ENCODE results near the gene HDAC10. TPM values are rescaled to one million over a fixed set of nuclear protein-coding genes. Genes with fewer than 3 reads are reported as not detected.
A peak's percentile ranks its signal among the peaks of the same experiment; 100 is the strongest.

Gene HDAC10
- total RNA-seq = 10 to 100 TPM; 66.4 to 67.5 TPM

GRCh38 chr22:50250555-50251476, at the start of gene HDAC10:
HDAC10 (minus strand) TSS chr22:50251265; CDS start chr22:50251032, 233 bp downstream.
- Mint-ChIP-seq H3K4me3 (peak within 1 kb of the TSS; percentile 71), H3K27ac (no peak within 1 kb of the TSS), H3K27me3 (no peaks in the 10 kb centered on the region), H3K9me3 (no peaks in the 10 kb centered on the region), H3K4me1 (peaks cover 8% of the 10 kb centered on the region), H3K36me3 (ENCODE audit: low read depth) (peaks cover 18% of the 10 kb centered on the region)
- ATAC-seq (replicated peaks) = peak; percentile 89

- Mint-ChIP-seq H3K4me3 (no peak overlapping the region), H3K4me1 (no peaks in the 10 kb centered on the region), H3K9me3 (no peaks in the 10 kb centered on the region), H3K27me3 (peaks cover 5% of the 10 kb centered on the region), H3K27ac (no peak overlapping the region), H3K36me3 (ENCODE audit: low read depth) (no peaks in the 10 kb centered on the region)
- ATAC-seq (replicated peaks) = no peak
Observed at GRCh38 chr22:50300620-50301257, 49.7 kb upstream of the HDAC10 start.

GRCh38 chr22:50299785-50300619, 48.9 kb upstream of the HDAC10 start:
- Mint-ChIP-seq H3K9me3 (no peaks in the 10 kb centered on the region), H3K27me3 (peaks cover 5% of the 10 kb centered on the region), H3K4me1 (no peaks in the 10 kb centered on the region), H3K4me3 (no peak overlapping the region), H3K27ac (no peak overlapping the region), H3K36me3 (ENCODE audit: low read depth) (no peaks in the 10 kb centered on the region)
- ATAC-seq (replicated peaks) = no peak

- Mint-ChIP-seq H3K4me1 (no peaks in the 10 kb centered on the region), H3K4me3 (no peak overlapping the region), H3K9me3 (no peaks in the 10 kb centered on the region), H3K27ac (no peak overlapping the region), H3K27me3 (peaks cover 5% of the 10 kb centered on the region), H3K36me3 (ENCODE audit: low read depth) (no peaks in the 10 kb centered on the region)
- no peak for ATAC-seq (replicated peaks)
Observed at GRCh38 chr22:50298937-50299784, 48.1 kb upstream of the HDAC10 start.

- ATAC-seq (replicated peaks) = no peak
- Mint-ChIP-seq H3K9me3 (no peaks in the 10 kb centered on the region), H3K4me3 (no peak overlapping the region), H3K27me3 (peaks cover 5% of the 10 kb centered on the region), H3K36me3 (ENCODE audit: low read depth) (no peaks in the 10 kb centered on the region), H3K4me1 (no peaks in the 10 kb centered on the region), H3K27ac (no peak overlapping the region)
Observed at GRCh38 chr22:50298266-50298637, 47.2 kb upstream of the HDAC10 start.

- H3K4me3 Mint-ChIP-seq = no peak overlapping the region
- no peak for ATAC-seq (replicated peaks)
- H3K27ac Mint-ChIP-seq = no peak overlapping the region
- peaks cover 8% of the 10 kb centered on the region for H3K27me3 Mint-ChIP-seq
- no peaks in the 10 kb centered on the region for H3K9me3 Mint-ChIP-seq
- H3K4me1 Mint-ChIP-seq = peaks cover 2% of the 10 kb centered on the region
- H3K36me3 Mint-ChIP-seq (ENCODE audit: low read depth) = no peaks in the 10 kb centered on the region
Observed at GRCh38 chr22:50297510-50298265, 46.6 kb upstream of the HDAC10 start.

- no peaks in the 10 kb centered on the region for H3K9me3 Mint-ChIP-seq
- peaks cover 13% of the 10 kb centered on the region for H3K27me3 Mint-ChIP-seq
- no peaks in the 10 kb centered on the region for H3K36me3 Mint-ChIP-seq (ENCODE audit: low read depth)
- H3K4me3 Mint-ChIP-seq = no peak overlapping the region
- no peak overlapping the region for H3K27ac Mint-ChIP-seq
- ATAC-seq (replicated peaks) = no peak
- H3K4me1 Mint-ChIP-seq = peaks cover 3% of the 10 kb centered on the region
Observed at GRCh38 chr22:50296658-50297490, 45.8 kb upstream of the HDAC10 start.

- no peak for ATAC-seq (replicated peaks)
- H3K4me3 Mint-ChIP-seq = no peak overlapping the region
- no peak overlapping the region for H3K27ac Mint-ChIP-seq
- no peaks in the 10 kb centered on the region for H3K9me3 Mint-ChIP-seq
- peaks cover 18% of the 10 kb centered on the region for H3K27me3 Mint-ChIP-seq
- H3K36me3 Mint-ChIP-seq (ENCODE audit: low read depth) = no peaks in the 10 kb centered on the region
- H3K4me1 Mint-ChIP-seq = peaks cover 3% of the 10 kb centered on the region
Observed at GRCh38 chr22:50294319-50294656, 43.2 kb upstream of the HDAC10 start.

GRCh38 chr22:50293441-50294318, 42.6 kb upstream of the HDAC10 start:
- ATAC-seq (replicated peaks) = no peak
- Mint-ChIP-seq H3K4me3 (no peak overlapping the region), H3K36me3 (ENCODE audit: low read depth) (no peaks in the 10 kb centered on the region), H3K27me3 (peaks cover 18% of the 10 kb centered on the region), H3K27ac (no peak overlapping the region), H3K4me1 (peaks cover 3% of the 10 kb centered on the region), H3K9me3 (no peaks in the 10 kb centered on the region)

GRCh38 chr22:50292643-50293440, 41.8 kb upstream of the HDAC10 start:
- Mint-ChIP-seq H3K4me3 (no peak overlapping the region), H3K27ac (no peak overlapping the region), H3K4me1 (peaks cover 3% of the 10 kb centered on the region), H3K9me3 (no peaks in the 10 kb centered on the region), H3K27me3 (peaks cover 18% of the 10 kb centered on the region), H3K36me3 (ENCODE audit: low read depth) (no peaks in the 10 kb centered on the region)
- ATAC-seq (replicated peaks) = no peak

GRCh38 chr22:50289942-50290630, 39.0 kb upstream of the HDAC10 start:
- Mint-ChIP-seq H3K27ac (no peak overlapping the region), H3K4me3 (no peak overlapping the region), H3K9me3 (no peaks in the 10 kb centered on the region), H3K27me3 (peaks cover 13% of the 10 kb centered on the region), H3K36me3 (ENCODE audit: low read depth) (no peaks in the 10 kb centered on the region), H3K4me1 (peaks cover 3% of the 10 kb centered on the region)
- ATAC-seq (replicated peaks) = no peak

Measured in activated T-helper 17 cell treated with anti-CD3 and anti-CD28 coated beads, Interleukin-2, amount 50 U/mL, for 72 hours (primary cell).